GM18951 (cell line): Measurements from ENCODE around the gene VPS8.

Experiments used
- POLR2A ChIP-seq: IDR thresholded peaks from 4 replicates; pipeline ENCODE4 v1.6.1; 2011; ENCODE audit warnings: mild to moderate bottlenecking; ENCODE audit not compliant: insufficient read length, insufficient read depth; ENCODE audit errors: extremely low read depth
- in situ Hi-C: fragments of 300-500 bp; cut with MboI; formaldehyde crosslinking; loops from one replicate; pipeline ENCODE4 v1.12.0; 2022; ENCODE audit warnings: low sequenced_read_pairs, mixed read lengths, inconsistent platforms; ENCODE audit not compliant: unreplicated experiment

The VPS8 gene

DNA sequence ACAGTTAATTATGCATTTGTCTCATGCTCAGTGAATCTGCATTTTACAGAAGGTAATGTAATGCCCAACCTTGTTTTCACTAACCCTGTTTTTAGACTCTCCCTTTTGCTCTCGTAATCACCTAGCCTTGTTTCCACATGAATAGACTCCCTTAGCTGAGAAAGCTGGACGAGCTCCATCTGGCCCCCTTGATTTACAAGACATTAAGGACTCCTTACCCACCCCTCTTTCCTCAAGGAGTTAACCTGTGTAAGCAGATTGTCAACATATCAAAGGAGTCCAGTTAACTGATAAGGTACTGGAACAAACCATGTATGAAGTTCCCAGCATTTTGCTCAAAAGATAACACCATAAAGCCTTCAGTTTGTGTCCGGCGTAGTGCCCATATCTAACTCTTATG is 99.6 kb downstream of the VPS8 start:
- in situ Hi-C loops = no loop called here
- no peak for TF ChIP-seq POLR2A

DNA sequence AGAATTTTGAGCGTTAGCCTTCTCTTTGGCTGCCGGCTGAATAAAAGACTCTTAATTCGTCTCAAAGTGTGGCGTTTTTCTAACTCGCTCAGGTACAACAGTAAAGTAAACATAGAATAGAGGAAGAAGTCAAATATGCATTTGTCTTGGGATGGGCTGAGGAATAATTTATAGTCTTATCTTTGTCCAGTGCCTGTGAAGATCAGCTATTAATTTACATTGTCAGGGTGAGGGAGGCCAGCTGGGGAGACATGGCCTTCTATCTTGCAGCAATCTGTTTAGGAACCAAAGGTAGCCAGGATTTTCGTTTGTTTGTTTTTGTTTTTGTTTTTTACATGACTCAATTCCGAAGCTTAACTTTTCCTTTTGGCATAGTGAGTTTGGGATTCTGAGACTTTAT is 100.2 kb downstream of the VPS8 start:
- no peak for TF ChIP-seq POLR2A
- in situ Hi-C loops = no loop called here

DNA sequence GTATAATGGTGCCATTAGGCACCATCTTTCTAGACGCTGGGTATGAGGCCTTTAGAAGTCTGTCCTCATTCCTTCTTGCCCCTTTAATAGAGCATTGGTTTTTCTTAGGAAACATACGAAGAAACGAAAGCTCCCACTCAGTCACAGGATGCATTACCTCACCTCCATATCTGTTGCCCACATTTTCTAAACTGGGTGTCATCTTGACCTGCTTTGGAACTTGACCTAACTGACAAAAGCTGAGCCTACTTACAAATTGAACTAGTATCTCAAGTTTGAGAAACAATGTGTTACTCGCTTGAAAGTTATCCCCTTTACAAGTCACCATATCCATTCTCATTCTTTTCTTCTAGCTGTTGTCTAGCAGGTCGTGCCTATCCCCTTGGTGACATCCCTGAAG is 102.7 kb downstream of the VPS8 start:
- TF ChIP-seq POLR2A = no peak
- in situ Hi-C loops = no loop called here

DNA sequence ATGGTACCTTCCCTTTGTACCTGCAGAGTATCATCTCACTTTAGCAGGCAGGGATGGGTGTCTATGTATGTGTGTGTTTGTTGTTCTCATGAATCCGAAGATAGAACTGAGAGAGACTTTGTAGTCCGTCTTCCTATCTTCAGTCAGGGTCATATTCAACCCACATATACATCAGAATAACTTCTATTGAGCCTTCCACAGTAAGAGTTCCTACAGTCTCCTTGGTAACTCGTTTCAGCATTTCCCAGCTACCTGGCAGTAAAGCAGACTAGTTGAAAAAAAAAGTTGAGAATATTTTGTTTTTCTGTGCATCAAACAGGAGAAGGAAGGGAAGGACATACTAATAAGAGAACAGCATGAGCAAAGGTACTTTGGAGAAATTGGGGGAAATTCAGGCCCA is 106.8 kb downstream of the VPS8 start:
- in situ Hi-C loops = no loop called here
- TF ChIP-seq POLR2A = no peak

DNA sequence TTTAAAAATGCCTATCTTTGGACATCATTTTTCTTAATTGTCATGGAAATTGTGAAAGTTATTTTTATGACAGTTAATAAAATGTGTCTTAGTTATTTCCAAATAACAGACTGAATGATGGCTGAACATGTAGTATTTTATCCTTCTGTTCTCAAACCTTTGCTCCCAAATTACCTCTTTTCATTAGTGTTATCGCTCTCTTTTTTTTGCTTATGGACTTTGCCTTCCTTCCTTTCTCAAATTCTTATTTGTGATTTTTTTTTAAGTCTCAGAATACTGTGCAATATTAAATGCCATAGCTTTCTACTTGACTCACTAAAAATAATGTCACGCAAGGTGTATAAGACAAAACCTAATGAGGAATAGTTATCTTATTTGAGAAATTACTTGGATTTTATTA is 107.7 kb downstream of the VPS8 start:
- in situ Hi-C loops = no loop called here

DNA sequence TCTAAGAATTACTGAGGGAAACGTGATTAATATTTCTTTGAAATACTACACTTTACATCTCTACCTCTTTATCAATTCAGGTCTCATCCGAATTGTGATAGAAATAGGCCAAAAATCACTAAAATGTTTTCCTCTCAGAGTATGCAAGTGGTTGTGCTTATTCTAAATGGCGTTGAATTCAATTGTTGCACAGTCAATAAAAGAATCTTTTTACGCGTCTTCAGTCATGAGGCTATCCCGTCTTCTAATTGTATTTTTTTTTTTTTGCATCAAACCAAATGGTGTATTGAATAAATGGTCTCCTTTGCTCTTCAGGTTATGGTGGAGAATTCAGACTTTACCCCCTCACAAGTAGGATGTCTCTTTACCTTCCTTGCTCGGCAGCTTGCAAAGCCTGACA is 112.6 kb downstream of the VPS8 start:
- no peak for TF ChIP-seq POLR2A
- in situ Hi-C loops = no loop called here

More for the DNA sequence above, 107.7 kb downstream of the VPS8 start:
- no peak for TF ChIP-seq POLR2A

DNA sequence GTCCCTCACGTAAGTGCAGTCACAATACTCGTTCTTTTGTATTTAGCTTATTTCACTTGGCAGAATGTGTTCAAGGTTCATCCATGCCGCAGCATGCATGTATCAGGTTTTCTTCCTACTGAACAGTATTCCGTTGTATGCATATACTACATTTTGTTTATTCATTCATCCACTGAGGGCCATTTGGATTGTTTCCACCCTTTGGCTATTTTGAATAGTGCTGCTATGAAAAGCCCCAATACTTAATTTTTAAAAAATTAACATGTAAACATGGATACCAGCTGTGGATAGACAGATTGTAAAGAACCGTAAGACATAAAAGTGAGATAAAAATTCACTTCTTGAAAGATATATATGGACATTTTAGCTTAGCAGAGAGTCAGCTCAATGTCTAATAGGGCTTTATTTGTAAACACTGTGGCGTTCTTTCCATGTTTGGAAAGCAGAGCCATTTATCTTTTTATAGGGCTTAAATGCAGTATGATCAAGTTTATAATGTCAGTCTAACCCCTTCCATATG is 115.9 kb downstream of the VPS8 start:
- in situ Hi-C loops = no loop called here
- no peak for TF ChIP-seq POLR2A

DNA sequence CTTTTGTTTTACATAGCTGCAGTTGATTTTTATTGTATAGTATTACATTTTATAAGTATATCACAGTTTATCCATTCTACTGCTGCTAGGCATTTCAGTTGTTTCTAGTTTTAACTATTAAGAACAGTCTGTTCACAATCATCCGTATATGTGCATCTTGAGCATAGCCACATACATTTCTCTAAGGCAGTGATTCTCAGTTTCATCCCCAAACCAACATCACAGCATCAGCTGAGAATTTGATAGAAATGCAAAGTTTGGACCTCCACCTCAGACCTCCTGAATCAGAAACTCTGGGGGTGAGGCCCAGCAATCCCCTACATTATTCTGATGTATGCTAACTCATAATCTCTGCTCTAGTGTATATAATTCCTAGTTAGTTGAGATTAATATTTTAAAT is 120.8 kb downstream of the VPS8 start:
- no peak for TF ChIP-seq POLR2A
- in situ Hi-C loops = no loop called here

DNA sequence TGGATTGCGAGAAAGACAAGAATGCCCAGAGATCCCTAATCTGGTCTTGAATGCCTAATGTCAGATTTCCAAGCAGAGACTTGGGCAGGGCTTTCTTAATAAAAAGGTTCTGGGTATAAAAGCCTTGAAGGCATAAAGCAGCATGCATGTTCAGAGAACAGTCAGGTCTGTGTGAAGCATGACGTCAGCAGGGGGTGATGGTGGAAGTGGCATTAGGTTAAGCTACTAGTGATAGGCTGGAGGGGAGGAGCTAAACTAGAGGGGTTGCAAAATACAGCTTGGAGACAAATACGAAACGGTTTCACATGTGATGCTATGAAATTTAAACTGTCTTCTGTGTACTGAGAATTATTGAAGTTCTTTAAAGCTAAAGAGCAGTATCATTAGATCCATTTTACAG is 125.6 kb downstream of the VPS8 start:
- no peak for TF ChIP-seq POLR2A
- in situ Hi-C loops = no loop called here

DNA sequence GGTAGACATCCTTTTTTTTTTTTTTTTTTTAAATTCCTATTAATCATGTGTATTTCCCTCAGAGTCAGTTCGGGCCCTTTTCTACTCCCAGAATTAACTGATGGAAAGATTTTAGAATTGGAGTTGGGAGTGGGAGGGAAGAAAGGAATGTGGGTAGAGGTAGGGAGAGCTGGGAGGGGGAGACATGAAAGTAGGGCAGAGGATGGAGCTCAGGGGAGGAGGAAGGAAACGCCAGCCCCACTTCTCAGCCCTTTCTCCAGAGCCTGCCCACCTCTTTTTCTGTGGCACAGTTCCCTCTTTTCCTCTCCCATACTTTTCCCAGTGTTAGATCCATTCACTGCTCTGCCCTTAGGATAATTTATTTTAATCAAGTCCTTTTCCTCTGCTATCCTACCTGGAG is 129.4 kb downstream of the VPS8 start:
- in situ Hi-C loops = no loop called here

DNA sequence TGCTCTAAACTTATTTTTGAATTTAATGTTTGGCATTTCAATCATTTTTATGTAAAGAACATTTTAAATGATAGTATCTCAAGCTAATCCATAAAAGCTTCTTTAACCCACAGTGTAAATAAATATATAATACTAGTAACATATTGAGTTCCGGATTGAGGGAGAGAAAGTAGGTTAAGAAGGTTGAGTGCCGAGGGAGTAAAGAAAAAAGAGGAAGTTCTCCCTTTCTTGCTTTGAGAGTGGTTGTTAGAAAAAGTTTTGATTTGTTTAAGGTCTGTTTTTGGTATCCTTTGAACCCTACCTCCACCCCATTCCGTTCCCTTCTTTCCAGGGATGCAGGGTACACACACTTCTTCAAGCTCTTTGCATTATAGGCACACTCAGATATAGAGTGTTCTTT is 130.8 kb downstream of the VPS8 start:
- in situ Hi-C loops = no loop called here
- TF ChIP-seq POLR2A = no peak

More for the DNA sequence above, 129.4 kb downstream of the VPS8 start:
- TF ChIP-seq POLR2A = no peak

DNA sequence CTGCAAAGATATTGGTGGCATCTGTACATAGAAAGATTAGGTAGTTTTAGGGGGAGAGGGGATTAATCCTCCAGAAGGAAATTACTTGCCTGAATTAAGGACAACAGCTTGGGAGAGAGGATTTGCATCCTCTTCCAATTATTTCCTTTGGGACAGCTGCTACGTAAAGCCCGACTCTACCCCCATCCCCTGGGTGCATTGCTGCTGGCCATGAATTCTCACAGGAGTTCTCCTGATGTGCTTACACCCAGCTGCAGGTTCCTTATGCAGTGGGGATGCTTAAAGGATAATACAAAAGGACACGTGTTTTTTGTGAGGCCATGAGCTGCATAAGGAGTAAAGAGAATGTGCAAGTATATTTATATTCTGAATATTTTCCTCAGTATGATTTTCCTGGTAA is 132.3 kb downstream of the VPS8 start:
- no peak for TF ChIP-seq POLR2A
- in situ Hi-C loops = no loop called here

DNA sequence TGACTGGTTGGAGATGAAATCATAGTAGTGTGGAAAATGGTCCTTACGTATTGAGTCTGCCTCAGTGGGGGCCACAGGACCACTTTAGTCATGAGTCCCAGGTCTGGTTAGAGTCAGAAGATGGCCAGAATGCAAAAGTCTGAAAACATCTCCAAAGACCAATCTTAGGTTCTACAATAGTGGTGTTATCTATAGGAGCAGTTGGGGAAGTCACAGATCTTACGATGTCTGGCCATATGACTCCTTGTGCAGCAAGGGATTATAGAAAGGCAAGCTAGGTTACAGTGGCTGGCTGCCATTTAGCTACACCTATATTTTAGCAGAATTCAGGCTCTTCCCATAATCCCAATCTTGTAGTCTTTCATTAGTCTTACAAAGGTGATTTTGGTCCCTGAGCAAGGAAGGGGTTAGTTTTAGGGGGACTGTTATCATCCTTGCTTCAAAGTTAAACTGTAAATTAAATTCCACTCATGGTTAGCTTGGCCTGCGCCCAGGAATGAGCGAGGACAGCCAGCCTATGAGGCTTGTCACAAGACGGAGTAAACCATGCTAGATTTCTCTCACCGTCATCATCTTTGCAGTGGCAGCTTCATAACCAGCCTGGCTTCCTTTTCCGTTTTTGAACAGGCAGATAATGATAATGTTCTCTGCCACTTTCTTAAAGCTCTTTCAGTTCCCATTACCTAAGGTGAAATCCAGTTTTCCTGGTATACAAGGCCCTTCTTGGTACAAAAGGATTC is 134.1 kb downstream of the VPS8 start:
- no peak for TF ChIP-seq POLR2A
- in situ Hi-C loops = no loop called here

DNA sequence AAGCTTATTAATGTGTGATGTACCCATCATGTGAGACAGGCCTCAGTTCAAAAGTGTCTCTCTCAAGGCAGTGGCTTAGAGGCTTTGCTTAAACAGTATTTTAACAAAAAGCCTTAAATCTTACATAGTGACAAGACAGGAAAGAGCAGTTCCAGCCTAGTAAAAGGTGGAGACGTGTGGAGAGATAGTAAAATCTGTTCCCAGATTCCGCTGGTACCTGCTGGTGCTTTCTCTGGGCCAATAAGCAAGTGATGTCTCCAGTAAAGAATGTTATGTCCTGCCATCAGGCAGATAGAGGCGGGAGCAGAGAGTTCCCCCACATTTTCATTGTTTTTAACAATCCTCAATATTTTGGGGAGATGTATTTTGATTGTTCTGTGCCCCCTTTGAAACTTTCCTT is 135.0 kb downstream of the VPS8 start:
- in situ Hi-C loops = no loop called here
- no peak for TF ChIP-seq POLR2A
